GM19372 (cell line): Measurements from ENCODE around the gene OPN1LW.
"Not testable (repeated sequence)": the region's sequence is repeated elsewhere in the genome, so short reads cannot be mapped to it uniquely, and the experiment has no call there.

Experiments
- ATAC-seq: cut with Tn5 transposase; IDR thresholded peaks from one replicate; pipeline ENCODE4 v1.9.1; 2021; ENCODE audit warnings: mild to moderate bottlenecking, low read depth, moderate library complexity; ENCODE audit not compliant: unreplicated experiment

Gene OPN1LW

GRCh38 chrX:154131955-154132354 is 12.1 kb upstream of the OPN1LW start:
- ATAC-seq, result no peak

- ATAC-seq, result no peak
Observed at GRCh38 chrX:154132366-154132765, 11.7 kb upstream of the OPN1LW start.

- ATAC-seq, result no peak
Observed at GRCh38 chrX:154135458-154136229, 8.4 kb upstream of the OPN1LW start.

- ATAC-seq, result no peak
Observed at GRCh38 chrX:154136627-154137161, 7.3 kb upstream of the OPN1LW start.

- ATAC-seq, result no peak
Observed at GRCh38 chrX:154138857-154139256, 5.2 kb upstream of the OPN1LW start.

GRCh38 chrX:154140206-154140605 is 3.8 kb upstream of the OPN1LW start:
- ATAC-seq, result no peak

GRCh38 chrX:154140742-154141141 is 3.3 kb upstream of the OPN1LW start:
- no peak for ATAC-seq

- no peak for ATAC-seq
Observed at GRCh38 chrX:154142386-154142785, 1.7 kb upstream of the OPN1LW start.

GRCh38 chrX:154142950-154143745 is 895 bp upstream of the OPN1LW start:
- no peak for ATAC-seq

GRCh38 chrX:154151030-154151429 is 7.0 kb downstream of the OPN1LW start:
- ATAC-seq, result not testable (repeated sequence)

- ATAC-seq, result not testable (repeated sequence)
Observed at GRCh38 chrX:154156221-154156620, 12.2 kb downstream of the OPN1LW start.

- not testable (repeated sequence) for ATAC-seq
Observed at GRCh38 chrX:154157207-154157606, 13.2 kb downstream of the OPN1LW start.

GRCh38 chrX:154159345-154159744 is 15.3 kb downstream of the OPN1LW start:
- not testable (repeated sequence) for ATAC-seq

GRCh38 chrX:154164902-154165301 is 20.9 kb downstream of the OPN1LW start:
- ATAC-seq, result not testable (repeated sequence)

- not testable (repeated sequence) for ATAC-seq
Observed at GRCh38 chrX:154168384-154168783, 24.3 kb downstream of the OPN1LW start.

- peak; percentile 75 for ATAC-seq
Observed at GRCh38 chrX:154172535-154172943, 28.5 kb downstream of the OPN1LW start.

GRCh38 chrX:154174356-154174755 is 30.3 kb downstream of the OPN1LW start:
- ATAC-seq, result not testable (repeated sequence)

- not testable (repeated sequence) for ATAC-seq
Observed at GRCh38 chrX:154182296-154182695, 38.3 kb downstream of the OPN1LW start, which contains the start of gene OPN1MW. OPN1MW (plus strand) TSS chrX:154182596; CDS start chrX:154182678, 82 bp downstream.

GRCh38 chrX:154183794-154184193 is 39.8 kb downstream of the OPN1LW start:
- ATAC-seq, result not testable (repeated sequence)

- not testable (repeated sequence) for ATAC-seq
Observed at GRCh38 chrX:154192846-154193245, 48.8 kb downstream of the OPN1LW start.

GRCh38 chrX:154194316-154194715 is 50.3 kb downstream of the OPN1LW start:
- ATAC-seq, result not testable (repeated sequence)
